HepG2 (cell line): ENCODE results near the gene SLC9B2. TPM values are rescaled to one million over a fixed set of nuclear protein-coding genes. Genes with fewer than 3 reads are reported as not detected.

Experiments
- ATAC-seq: fragments of 200-7000 bp; cut with Tn5 transposase; 3 replicates; pipeline ENCODE4 v1.9.1; 2020; ENCODE audit warnings: mild to moderate bottlenecking, moderate library complexity
- BruUV-seq: library from RNA; stranded (reverse); fragments of 400-500 nt; replicated peaks from 2 replicates; lab custom pipeline; 2021; lab: Mats Ljungman, UMichigan
- CTCF ChIA-PET: fragments of 300-600 bp; formaldehyde crosslinking; extraction: SDS; loops from one replicate; lab custom pipeline; 2021; ENCODE audit warnings: low total read pairs, inconsistent platforms, low intra/inter-chr PET ratio; lab: Yijun Ruan, JAX
- POLR2A ChIA-PET: fragments of 350-600 bp; sonication (Branson Sonifier 250); formaldehyde crosslinking; loops from one replicate; lab custom pipeline; 2020; ENCODE audit warnings: antibody characterized with exemption, inconsistent platforms; lab: Yijun Ruan, JAX
- DNase-seq: peaks from one replicate; pipeline ENCODE4 v3.0.0-alpha.2; 2015; ENCODE audit warnings: low spot score
- FAIRE-seq: peaks from 3 replicates; lab custom pipeline; 2011; peaks lifted over from hg19 to GRCh38; lab: Jason Lieb, UNC
- H2AFZ ChIP-seq: one replicate; pipeline ENCODE4 v1.6.1; 2011; ENCODE audit warnings: low read length, inconsistent platforms
- H3K27ac ChIP-seq: fragments of 300-600 bp; 3 replicates; pipeline ENCODE4 v1.8.0; 2011; ENCODE audit warnings: mixed run types, mild to moderate bottlenecking, mixed read lengths, low read length, inconsistent platforms; ENCODE audit not compliant: insufficient read depth; ENCODE audit errors: extremely low read length
- H3K27me3 ChIP-seq, 2 experiments: fragments of 200-600 bp in 1 of 2; 2 replicates in 1 of 2; 3 replicates in 1 of 2; pipeline versions ENCODE4 v1.6.0 to v1.8.0; 2011; ENCODE audit warnings: low read length in 2 of 2, mild to moderate bottlenecking in 2 of 2, moderate library complexity in 2 of 2, inconsistent platforms in 1 of 2; ENCODE audit not compliant: insufficient read depth in 2 of 2, control insufficient read depth in 1 of 2
- H3K36me3 ChIP-seq, 2 experiments: fragments of 200-600 bp in 1 of 2; replicated peaks in 1 of 2; 2 replicates in 1 of 2; 3 replicates in 1 of 2; pipeline versions ENCODE4 v1.5.1 to v1.8.0; 2011; ENCODE audit warnings: low read length in 2 of 2, inconsistent platforms in 1 of 2; ENCODE audit not compliant: insufficient read depth in 2 of 2, control insufficient read depth in 1 of 2
- H3K4me1 ChIP-seq: 2 replicates; pipeline ENCODE4 v1.5.1; 2012; ENCODE audit warnings: low read length, inconsistent platforms; ENCODE audit not compliant: insufficient read depth
- H3K4me2 ChIP-seq: 2 replicates; pipeline ENCODE4 v1.6.0; 2011; ENCODE audit warnings: low read depth, low read length, inconsistent platforms
- H3K4me3 ChIP-seq, 3 experiments: fragments of 200-600 bp in 1 of 3; sonication (generic), shearing (Covaris generic) in 1 of 3; replicated peaks in 1 of 3; 2 replicates each; pipeline ENCODE4 v1.5.1; 2011 to 2016; ENCODE audit warnings: low read length in 3 of 3, inconsistent platforms in 2 of 3, low read depth in 2 of 3, mild to moderate bottlenecking in 2 of 3, control low read depth in 1 of 3, mixed read lengths in 1 of 3; ENCODE audit not compliant: insufficient read depth in 1 of 3
- H3K79me2 ChIP-seq: one replicate; pipeline ENCODE4 v1.6.1; 2011; ENCODE audit warnings: low read length, inconsistent platforms; ENCODE audit not compliant: insufficient read depth
- H3K9ac ChIP-seq: 2 replicates; pipeline ENCODE4 v1.6.0; 2011; ENCODE audit warnings: mild to moderate bottlenecking, low read depth, low read length, inconsistent platforms; ENCODE audit not compliant: insufficient read depth
- H3K9me3 ChIP-seq: 2 replicates; pipeline ENCODE4 v1.5.1; 2012; ENCODE audit warnings: mild to moderate bottlenecking, low read length
- H4K20me1 ChIP-seq: 2 replicates; pipeline ENCODE4 v1.6.0; 2011; ENCODE audit warnings: inconsistent platforms, mild to moderate bottlenecking, low read length, moderate library complexity; ENCODE audit not compliant: insufficient read depth
- ATF5 ChIP-seq: sonication (generic); formaldehyde crosslinking; IDR thresholded peaks from 2 replicates; pipeline ENCODE4 v1.4.0; 2020; ENCODE audit warnings: mild to moderate bottlenecking, low read depth, missing genetic modification reagents
- CERS6 ChIP-seq: sonication (generic); formaldehyde crosslinking; IDR thresholded peaks from 2 replicates; pipeline ENCODE4 v1.5.0; 2020; ENCODE audit warnings: missing genetic modification reagents
- EHMT2 ChIP-seq: fragments of 200-600 bp; sonication (generic); IDR thresholded peaks from 2 replicates; pipeline ENCODE4 v1.7.0; 2017; ENCODE audit warnings: antibody characterized with exemption, low read depth, low read length, borderline replicate concordance
- HOXA3 ChIP-seq: sonication (generic); formaldehyde crosslinking; IDR thresholded peaks from 2 replicates; pipeline ENCODE4 v1.5.0; 2020; ENCODE audit warnings: missing genetic modification reagents
- KLF9 ChIP-seq: IDR thresholded peaks from 2 replicates; pipeline ENCODE4 v1.6.1; 2016; ENCODE audit warnings: low read depth
- LBX2 ChIP-seq: sonication (generic); formaldehyde crosslinking; IDR thresholded peaks from 2 replicates; pipeline ENCODE4 v1.5.0; 2020; ENCODE audit warnings: missing genetic modification reagents, mild to moderate bottlenecking, borderline replicate concordance
- MXD1 ChIP-seq: sonication (generic); formaldehyde crosslinking; IDR thresholded peaks from 2 replicates; pipeline ENCODE4 v1.4.0; 2020; ENCODE audit warnings: mild to moderate bottlenecking, missing genetic modification reagents
- NBN ChIP-seq: fragments of 450-650 bp; conservative IDR thresholded peaks from 2 replicates; pipeline ENCODE4 v1.6.1; 2017
- PBX2 ChIP-seq: IDR thresholded peaks from 2 replicates; pipeline ENCODE4 v1.6.1; 2016; ENCODE audit warnings: control low read depth
- SRSF4 ChIP-seq: fragments of 200-400 bp; formaldehyde crosslinking; IDR thresholded peaks from one replicate; pipeline ENCODE4 v1.6.1; 2018; ENCODE audit warnings: mild to moderate bottlenecking, low read depth, low read length, moderate library complexity; ENCODE audit not compliant: poor library complexity, severe bottlenecking
- TBP ChIP-seq: sonication (generic); formaldehyde crosslinking; IDR thresholded peaks from 2 replicates; pipeline ENCODE4 v1.5.0; 2020; ENCODE audit warnings: missing genetic modification reagents
- ZFP37 ChIP-seq: sonication (generic); formaldehyde crosslinking; IDR thresholded peaks from 2 replicates; pipeline ENCODE4 v1.4.0; 2020; ENCODE audit warnings: missing genetic modification reagents, borderline replicate concordance
- ZNF510 ChIP-seq: sonication (generic); formaldehyde crosslinking; IDR thresholded peaks from 2 replicates; pipeline ENCODE4 v1.4.0; 2020; ENCODE audit warnings: low read depth, mild to moderate bottlenecking, missing genetic modification reagents
- ZNF629 ChIP-seq: sonication (generic); formaldehyde crosslinking; conservative IDR thresholded peaks from 2 replicates; pipeline ENCODE4 v1.5.0; 2020; ENCODE audit warnings: missing genetic modification reagents
- ZNF770 ChIP-seq: sonication (generic); formaldehyde crosslinking; IDR thresholded peaks from 2 replicates; pipeline ENCODE4 v1.5.0; 2020; ENCODE audit warnings: mild to moderate bottlenecking, missing genetic modification reagents
- ZNF780A ChIP-seq: sonication (generic); formaldehyde crosslinking; IDR thresholded peaks from 2 replicates; pipeline ENCODE4 v1.8.0; 2022; ENCODE audit warnings: mild to moderate bottlenecking, missing genetic modification reagents, moderate library complexity
- ZNF816 ChIP-seq: sonication (generic); formaldehyde crosslinking; IDR thresholded peaks from 2 replicates; pipeline ENCODE4 v1.8.0; 2022; ENCODE audit warnings: missing genetic modification reagents, mild to moderate bottlenecking, borderline replicate concordance
- whole genome bisulfite sequencing: methylation state at CpG from one replicate; pipeline ENCODE4 v1.1.6; 2017; ENCODE audit warnings: low lambda C conversion rate; 5-methylcytosine and 5-hydroxymethylcytosine counted together
- in situ Hi-C: cut with HindIII; loops from 2 replicates; pipeline ENCODE4 v1.10.0; 2017; ENCODE audit warnings: low pct_unique_long_range_greater_than_20kb; ENCODE audit not compliant: extremely low pct_ligation_motif_present
- intact Hi-C: fragments of 100-400 bp; cut with micrococcal nuclease; formaldehyde crosslinking; loops from one replicate; pipeline ENCODE4 v1.10.0; 2022; ENCODE audit not compliant: unreplicated experiment
- polyA plus RNA-seq, 8 experiments: library from polyadenylated mRNA; depleted of rRNA in 3 of 8; stranded (reverse) in 7 of 8; unstranded in 1 of 8; fragments of >200 nt; fragmentation: Illumina TruSeq in 4 of 8; extraction: Trizol in 4 of 8; gene quantifications; 2 replicates each; pipeline versions ENCODE4 v1.2.1 to v1.2.3, GENCODE V29; 2011 to 2016; ENCODE audit warnings: low read depth in 4 of 8, missing spikeins in 1 of 8, mixed read lengths in 1 of 8; ENCODE audit not compliant: insufficient read depth in 1 of 8
- total RNA-seq, 5 experiments: library from RNA; depleted of rRNA; stranded (reverse); fragments of >200 nt; fragmentation: Illumina TruSeq; extraction: Trizol; gene quantifications; 2 replicates each; pipeline ENCODE4 v1.2.3, GENCODE V29; 2016; ENCODE audit warnings: low read depth in 1 of 5

Gene SLC9B2
- total and polyA plus RNA-seq, 2 of the 13 experiments (the other 11 are each of a cell fraction or from before 2014, with no cell fraction given), result 23.5 to 38.5 TPM

GRCh38 chr4:103019308-103020124 is 57.0 kb downstream of the SLC9B2 start, which contains the start of gene SLC9B1:
Gene SLC9B1 (minus strand): TSS chr4:103019705. CDS start chr4:102991711, 27,994 bp downstream.
- peak within 1 kb of the TSS; percentile 79 for H3K27ac ChIP-seq
- intact Hi-C loops (loop anchor here (2.0 to 5.0 kb wide), 2 partner anchors 193 to 517 kb away; partner anchors contain the start of genes NFKB1 and UBE2D3), in situ Hi-C loops (loop anchor here (10.0 kb wide), 1 partner anchor 585 kb away; no protein-coding TSS in a partner anchor)
- H3K9me3 ChIP-seq, result no peaks in the 10 kb centered on the region
- H3K4me2 ChIP-seq, result peak within 1 kb of the TSS; percentile 88
- no peaks in the 10 kb centered on the region; a peak in 1 of 5 replicates for H3K27me3 ChIP-seq
- ChIA-PET POLR2A (interaction anchor here (1.0 kb wide), 1 partner anchor 192 kb away, joined by 5 read pairs; the partner anchor contains the start of gene UBE2D3), CTCF (no interaction called here)
- peak within 1 kb of the TSS; percentile 87 for H3K9ac ChIP-seq
- DNase-seq, result peak; percentile 77
- ATAC-seq, result peak; percentile 96
- no peaks in the 10 kb centered on the region for H4K20me1 ChIP-seq
- FAIRE-seq, result peak; percentile 26
- BruUV-seq, result TSS peak; percentile 96
- H3K4me1 ChIP-seq, result peaks cover 11% of the 10 kb centered on the region
- no peaks in the 10 kb centered on the region for H3K79me2 ChIP-seq
- peak within 1 kb of the TSS; percentile 93 for H2AFZ ChIP-seq
- no peaks in the 10 kb centered on the region for H3K36me3 ChIP-seq
- peak within 1 kb of the TSS; percentile 68 to 81 (median 76) for H3K4me3 ChIP-seq
- WGBS, result 17% methylated on average over 21 of the region's 46 CpGs
- TF ChIP-seq SRSF4, result no peak
- peak; percentile 95 for TF ChIP-seq HOXA3 (CRISPR knock-in tag)
- TF ChIP-seq LBX2 (CRISPR knock-in tag), result no peak
- TF ChIP-seq NBN, result no peak
- TF ChIP-seq ZNF629 (CRISPR knock-in tag), result 0 out of 2 replicates have a peak, but pooled peaks have one; percentile 26
- peak; percentile 75; the same call in 1 of the 2 replicates for TF ChIP-seq ZFP37
- peak; percentile 56; the same call in 1 of the 2 replicates for TF ChIP-seq ZNF510 (CRISPR knock-in tag)
- no peak for TF ChIP-seq ATF5 (CRISPR knock-in tag)
- TF ChIP-seq ZNF770 (CRISPR knock-in tag), result 0 out of 2 replicates have a peak, but pooled peaks have one; percentile 17
- TF ChIP-seq EHMT2, result no peak
- TF ChIP-seq ZNF780A, result no peak
- TF ChIP-seq KLF9 (CRISPR knock-in tag), result no peak
- no peak; the same call in 1 of the 2 replicates for TF ChIP-seq ZNF816 (CRISPR knock-in tag)
- no peak for TF ChIP-seq CERS6 (CRISPR knock-in tag)
- peak; percentile 87; the same call in 1 of the 2 replicates for TF ChIP-seq MXD1
- no peak for TF ChIP-seq PBX2
- no peak for TF ChIP-seq TBP
